HT-29 (cell line): ENCODE results near the gene TACR1. TPM values are rescaled to one million over a fixed set of nuclear protein-coding genes. Genes with fewer than 3 reads are reported as not detected.
"Not testable (repeated sequence)": the region's sequence is repeated elsewhere in the genome, so short reads cannot be mapped to it uniquely, and the experiment has no call there.

Experiments used
- DNase-seq: peaks from one replicate; pipeline ENCODE4 v3.0.0-alpha.2; 2015; ENCODE audit warnings: low spot score
- total RNA-seq: library from RNA; depleted of rRNA; stranded (reverse); fragments of >200 nt; shearing (Covaris generic); gene quantifications from 2 replicates; pipeline ENCODE4 v1.2.3, GENCODE V29; 2014

TACR1 gene
- total RNA-seq, 1 experiment from 2014 or later = not detected

DNA sequence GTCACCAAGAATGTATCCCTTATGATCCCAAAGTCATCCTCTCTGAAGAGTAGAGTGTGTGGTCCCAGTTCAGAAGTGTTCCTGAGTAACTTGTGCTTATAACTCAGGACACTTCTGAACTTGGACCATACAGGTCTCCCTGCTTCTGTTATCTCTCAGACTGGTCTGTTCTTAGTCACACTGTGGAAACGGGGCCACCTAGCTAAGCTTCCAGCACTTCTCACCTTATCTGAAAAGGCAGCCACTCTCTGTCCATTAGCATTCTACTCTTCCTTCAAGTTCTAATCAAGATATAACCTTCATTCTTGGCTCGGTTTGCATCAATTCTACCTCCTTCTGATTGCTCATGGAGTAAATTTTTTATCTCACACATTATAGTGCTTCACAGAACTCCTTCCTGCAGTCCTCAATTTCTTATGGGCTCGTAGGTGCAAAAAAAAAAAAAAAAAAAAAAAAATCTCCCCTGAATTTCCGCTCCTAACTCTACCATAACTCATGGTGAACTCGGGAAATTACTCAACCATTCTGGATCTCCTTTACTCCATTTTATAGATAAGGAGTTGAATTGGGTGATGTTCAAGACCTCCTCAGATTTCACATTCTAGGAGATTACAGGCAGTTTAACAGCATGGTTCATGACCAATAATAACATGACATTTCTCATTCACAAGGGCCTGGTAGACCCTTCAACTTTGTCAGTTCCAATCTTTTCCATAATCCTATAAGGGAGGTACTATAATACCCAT, 108.4 kb downstream of the TACR1 start:
- no peak for DNase-seq

GRCh38 chr2:75089471-75089870, 109.8 kb downstream of the TACR1 start:
- no peak for DNase-seq

DNA sequence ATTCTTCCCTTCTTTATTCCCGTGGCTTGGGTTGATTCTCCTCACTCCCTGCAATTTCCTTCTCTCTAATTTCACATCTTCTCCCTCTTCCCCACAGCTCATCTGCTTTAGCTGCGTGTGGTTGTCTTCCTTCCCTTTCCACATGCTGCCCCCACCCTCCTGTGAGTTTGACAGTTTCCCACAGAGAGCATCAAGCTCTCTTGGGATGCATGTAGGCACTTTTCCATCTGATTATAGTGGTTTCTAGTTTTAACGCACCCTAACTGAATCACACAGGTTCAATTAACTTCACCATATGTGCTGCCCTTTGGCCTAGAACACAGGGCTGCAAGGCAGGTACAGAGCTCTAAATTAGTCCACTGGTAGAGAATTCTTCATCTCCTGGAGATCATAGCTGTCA, 110.5 kb downstream of the TACR1 start:
- DNase-seq = no peak

DNA sequence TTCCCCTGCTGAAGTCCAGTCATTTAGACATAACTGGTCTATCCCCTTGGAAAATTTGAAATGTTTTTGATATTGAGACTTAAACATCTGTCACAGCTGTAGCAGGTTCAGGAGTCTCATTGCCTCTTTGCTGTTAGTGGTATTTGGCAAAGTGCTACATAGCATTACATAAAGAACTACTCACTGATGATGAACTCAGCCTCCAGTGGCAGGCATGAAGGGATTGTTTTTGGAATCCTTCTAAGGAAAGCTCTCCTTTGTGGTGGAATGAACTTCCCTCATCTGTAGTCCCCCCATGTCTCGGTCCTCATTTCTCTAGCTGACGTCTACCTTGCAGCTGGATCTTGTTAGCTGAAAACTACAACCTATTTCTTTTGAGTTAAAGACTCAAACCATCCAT, 111.6 kb downstream of the TACR1 start:
- no peak for DNase-seq

DNA sequence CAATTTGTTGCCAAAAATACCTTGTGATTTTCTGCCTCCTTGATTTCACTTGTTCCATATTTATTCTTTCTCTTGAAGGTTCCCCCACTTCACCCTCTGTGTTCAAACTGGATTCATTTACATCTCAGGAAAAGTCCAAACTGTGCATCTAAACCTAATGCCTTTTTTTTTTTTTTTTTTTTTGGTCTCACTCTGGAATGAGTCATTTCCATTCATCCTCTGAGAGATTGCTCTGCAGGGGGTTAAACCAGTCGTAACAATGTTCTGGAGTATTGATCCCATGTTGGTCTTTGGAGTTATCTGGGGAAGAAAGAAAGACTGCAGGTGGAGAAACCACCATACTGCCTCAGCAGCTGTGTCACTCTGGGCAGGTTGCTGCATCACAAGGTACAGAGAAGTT, 119.7 kb downstream of the TACR1 start:
- no peak for DNase-seq

DNA sequence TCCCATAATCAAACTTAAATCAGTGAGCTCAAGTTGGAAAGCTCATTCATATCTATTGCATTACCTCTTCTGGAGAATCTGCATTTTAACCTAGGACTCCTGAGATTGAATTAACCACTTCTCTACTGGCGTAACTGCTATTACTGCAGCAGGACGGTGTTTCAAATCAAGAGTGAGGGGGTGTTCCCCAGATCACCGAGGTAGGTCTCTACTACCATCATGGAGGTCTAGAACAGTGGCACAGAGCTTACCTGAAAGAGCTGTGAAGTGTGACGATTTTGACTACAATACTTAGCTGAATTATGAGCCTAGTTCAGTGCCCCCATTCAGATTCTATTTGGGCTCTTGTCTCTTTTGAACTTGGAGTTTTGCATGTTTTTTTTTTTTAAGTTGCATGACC, 121.4 kb downstream of the TACR1 start:
- DNase-seq = no peak

GRCh38 chr2:75076088-75076487, 123.2 kb downstream of the TACR1 start:
- no peak for DNase-seq

GRCh38 chr2:75074708-75075107, 124.6 kb downstream of the TACR1 start:
- no peak for DNase-seq

DNA sequence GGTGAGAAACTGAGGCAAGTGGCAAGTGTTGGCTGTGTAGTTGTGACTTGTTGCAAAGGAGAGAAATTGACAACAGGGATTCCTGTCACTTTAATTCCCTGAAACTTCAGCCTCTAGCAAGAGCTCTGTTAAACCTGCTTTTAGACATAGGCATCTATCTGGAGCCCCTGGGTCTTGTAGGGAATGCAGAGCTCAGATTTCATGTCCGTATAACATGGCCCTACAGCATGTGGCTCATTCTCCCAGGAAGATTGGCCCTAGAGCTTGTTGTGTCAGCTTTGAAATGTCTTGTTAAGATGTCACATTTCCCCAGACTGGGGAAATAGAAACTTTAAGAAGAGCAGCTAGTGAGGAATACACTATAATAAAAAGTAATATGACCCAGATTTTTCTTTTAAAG, 125.1 kb downstream of the TACR1 start:
- no peak for DNase-seq

GRCh38 chr2:75071766-75072165, 127.6 kb downstream of the TACR1 start:
- no peak for DNase-seq

DNA sequence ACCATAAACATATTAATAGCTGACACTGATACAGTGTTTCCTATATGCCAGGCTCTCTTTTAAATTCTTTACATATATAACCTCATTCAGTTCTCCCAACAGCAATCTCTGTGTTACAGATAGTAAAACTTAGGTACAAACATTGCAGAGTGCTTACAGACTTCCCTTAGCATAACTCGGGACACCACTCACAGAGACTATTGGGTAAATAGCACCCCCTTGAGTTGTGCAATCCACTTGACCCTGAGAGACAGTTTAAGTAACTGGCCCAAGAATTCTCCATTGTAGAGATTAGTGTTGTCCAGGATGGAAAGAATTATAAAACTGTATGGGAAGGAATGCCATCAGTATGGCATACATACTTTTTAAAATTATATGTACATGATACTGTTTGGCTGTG, 130.8 kb downstream of the TACR1 start:
- no peak for DNase-seq

DNA sequence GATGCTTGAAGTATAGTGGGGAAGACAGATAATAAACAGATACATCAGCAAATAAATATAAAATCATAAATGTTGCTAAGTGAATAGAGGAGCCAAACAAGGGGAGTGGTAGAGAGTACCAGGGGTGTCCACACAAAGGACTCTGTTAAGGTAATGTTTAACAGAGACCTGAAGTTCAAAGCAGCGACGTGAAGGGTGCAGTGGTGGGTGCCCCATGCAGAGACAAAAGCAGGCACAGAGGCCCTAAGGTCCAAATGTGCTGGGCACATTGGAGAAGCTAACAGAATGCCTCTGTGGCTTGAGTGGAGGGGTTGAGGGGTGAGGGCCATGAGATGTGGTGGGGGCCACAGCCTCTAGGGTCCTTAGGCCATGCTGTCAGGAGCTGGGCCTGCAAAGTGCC, 131.8 kb downstream of the TACR1 start:
- DNase-seq = no peak

DNA sequence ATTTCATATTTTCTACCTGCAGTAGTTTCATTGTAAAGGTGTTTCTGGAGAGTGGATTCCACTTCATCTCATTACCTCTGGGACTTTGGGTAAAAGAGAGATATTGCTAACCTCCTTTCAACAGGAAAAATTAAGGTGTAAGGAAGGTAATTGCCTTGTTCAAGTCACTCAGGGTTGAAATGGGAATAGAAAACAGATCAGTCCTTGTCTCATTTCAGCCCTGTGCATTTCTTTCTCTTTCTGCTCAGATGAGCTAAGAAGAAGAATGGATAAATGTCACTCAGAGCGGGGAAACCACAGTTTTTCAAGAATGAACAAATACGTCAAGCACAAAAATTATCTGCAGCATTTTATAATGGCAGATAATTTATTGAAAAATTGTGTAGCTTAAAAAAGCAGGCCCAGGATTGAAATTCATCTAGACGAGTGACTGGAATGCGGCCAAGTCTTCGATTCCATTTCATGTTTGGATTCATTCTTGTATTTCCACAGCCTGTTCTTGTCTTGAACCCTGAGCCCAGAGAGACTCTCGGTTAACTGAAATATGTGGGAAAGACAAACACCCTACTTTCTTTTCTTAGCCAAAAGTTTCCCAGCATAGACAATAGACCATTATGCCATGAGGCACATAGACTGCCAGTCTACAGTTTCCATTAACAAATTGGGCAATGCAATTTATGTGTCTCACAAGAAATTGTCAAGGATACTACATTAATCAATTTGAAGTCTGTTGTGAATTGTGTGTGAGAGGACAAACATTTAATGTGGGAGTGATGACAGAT, 133.0 kb downstream of the TACR1 start:
- no peak for DNase-seq

DNA sequence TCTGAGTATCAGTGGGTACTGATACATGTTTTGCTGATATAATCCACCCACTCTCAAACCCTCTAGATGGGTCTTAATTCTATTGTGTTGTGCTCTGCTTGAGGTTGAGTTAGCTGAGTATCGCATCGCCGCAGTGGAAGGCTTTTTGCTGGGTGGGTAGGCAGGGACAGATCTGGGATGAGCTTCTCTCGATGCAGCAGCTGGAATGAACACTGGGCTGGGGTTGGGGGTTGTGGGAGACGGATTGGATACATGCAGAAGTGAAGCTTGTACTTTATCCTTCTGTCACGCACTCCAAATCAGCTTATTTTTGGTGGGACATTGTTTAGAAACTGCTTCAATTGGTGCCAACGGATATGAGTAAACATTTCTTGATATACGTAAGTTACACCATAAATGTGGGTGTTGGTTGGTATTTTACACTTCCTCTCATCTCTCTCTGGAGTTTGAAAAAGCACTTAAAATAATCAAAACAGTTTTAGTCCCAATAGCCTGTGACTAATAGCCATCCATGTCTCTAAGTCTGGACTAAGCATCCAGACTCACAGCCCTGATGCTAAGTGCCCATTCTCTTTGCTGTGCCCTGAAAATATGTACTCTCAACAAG, 133.8 kb downstream of the TACR1 start:
- no peak for DNase-seq

GRCh38 chr2:75064691-75065396, 134.5 kb downstream of the TACR1 start:
- DNase-seq = peak; percentile 66

DNA sequence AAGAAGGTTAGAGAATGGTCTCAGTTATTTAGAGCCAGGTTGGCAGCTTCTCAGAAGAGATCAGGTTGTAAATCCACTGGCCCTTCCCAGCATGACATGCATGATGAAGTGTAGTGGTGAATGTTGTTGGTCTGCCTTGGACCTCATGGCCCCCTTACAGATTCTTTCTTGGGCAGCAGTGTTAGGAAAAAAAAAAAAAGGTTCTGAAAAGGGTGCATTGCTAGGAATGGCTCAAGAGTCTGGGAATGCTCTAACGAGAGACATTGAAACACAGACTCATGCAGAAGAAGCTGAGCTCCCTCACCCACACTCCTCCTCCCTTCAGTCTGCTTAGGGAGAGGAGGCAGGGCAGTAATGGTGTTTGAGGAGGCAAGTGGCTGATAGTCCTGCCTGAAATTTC, 135.4 kb downstream of the TACR1 start:
- DNase-seq = no peak

DNA sequence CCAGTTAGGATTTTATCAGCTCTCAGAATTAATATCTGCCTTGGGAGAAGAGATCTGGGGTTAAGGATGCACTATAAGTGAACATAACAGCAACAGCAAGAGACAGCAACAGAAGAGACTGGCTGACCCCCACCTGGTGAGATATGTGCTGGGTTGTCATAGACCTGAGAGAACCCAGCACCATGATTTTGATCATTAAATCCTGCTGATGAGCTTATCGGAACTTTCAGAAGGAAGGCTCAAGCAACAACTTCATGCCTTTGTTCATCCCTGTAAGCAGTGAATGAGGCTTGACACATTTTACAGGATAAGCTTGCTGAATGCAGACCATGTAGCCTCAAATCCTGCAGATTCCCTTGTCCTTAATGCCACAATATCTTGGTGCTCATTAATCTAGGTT, 140.9 kb downstream of the TACR1 start:
- no peak for DNase-seq

DNA sequence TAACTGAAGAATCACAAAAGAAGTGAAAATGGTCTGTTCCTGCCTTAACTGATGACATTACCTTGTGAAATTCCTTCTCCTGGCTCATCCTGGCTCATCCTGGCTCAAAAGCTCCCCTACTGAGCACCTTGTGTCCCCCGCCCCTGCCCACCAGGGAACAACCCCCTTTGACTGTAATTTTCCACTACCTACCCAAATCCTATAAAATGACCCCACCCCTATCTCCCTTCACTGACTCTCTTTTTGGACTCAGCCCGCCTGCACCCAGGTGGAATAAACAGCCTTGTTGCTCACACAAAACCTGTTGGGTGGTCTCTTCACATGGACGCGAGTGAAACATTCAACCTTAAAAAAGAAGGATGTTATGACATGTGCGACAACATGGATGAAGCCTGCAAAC, 142.2 kb downstream of the TACR1 start:
- DNase-seq = not testable (repeated sequence)

GRCh38 chr2:75055820-75056675, 143.3 kb downstream of the TACR1 start:
- DNase-seq = no peak

DNA sequence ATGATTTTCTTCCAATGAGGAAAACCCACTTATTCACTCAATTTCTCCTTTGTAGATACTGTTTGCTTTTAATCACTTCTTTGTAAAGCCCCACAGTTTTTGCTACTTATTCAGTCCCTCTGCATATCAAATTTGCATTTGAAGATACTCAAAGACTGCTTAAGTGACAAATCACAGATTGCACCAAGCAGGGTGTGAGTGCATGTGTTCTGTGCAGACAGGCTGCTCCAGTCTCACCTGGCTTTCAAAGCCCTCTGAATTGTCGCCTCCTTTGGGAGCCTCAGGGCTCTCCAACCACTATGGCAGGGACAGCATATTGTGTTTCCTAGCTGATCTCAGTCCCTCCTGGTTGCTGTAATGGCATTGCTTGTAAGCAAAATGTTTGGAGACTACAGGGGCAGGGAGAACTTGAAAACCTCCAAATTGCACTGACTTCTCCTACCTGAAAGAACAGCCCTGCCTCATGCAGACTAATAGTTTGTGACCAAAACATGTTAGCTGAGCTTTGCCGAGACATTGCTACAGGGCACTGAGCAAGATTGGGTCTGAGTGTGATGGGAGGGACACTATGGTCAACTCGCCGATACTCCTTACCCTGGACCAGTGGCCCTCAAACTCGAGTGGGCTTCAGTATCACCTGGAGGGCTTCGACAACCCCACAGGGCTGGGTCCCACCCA, 144.0 kb downstream of the TACR1 start:
- no peak for DNase-seq

- no peak for DNase-seq
These were observed 145.0 kb downstream of the TACR1 start for GRCh38 chr2:75054296-75054695.
